NB4 (cell line): ENCODE data around the gene COMMD7.
"Not testable (repeated sequence)": the region's sequence is repeated elsewhere in the genome, so short reads cannot be mapped to it uniquely, and the experiment has no call there.

Source experiments
- CTCF ChIP-seq: IDR thresholded peaks from one replicate; pipeline ENCODE4 v1.5.1; 2012; ENCODE audit warnings: low read depth, low read length
- MAX ChIP-seq: IDR thresholded peaks from 2 replicates; pipeline ENCODE4 v1.6.1; 2011; ENCODE audit warnings: low read depth, low read length

GRCh38 chr20:32709029-32709631, 34.1 kb downstream of the COMMD7 start:
- not testable (repeated sequence) for TF ChIP-seq CTCF, MAX
